GM12872 (cell line): ENCODE data around the gene ATP6V1G3.

ENCODE experiments used
- CTCF ChIP-seq: IDR thresholded peaks from 3 replicates; pipeline ENCODE4 v1.5.1; 2011; ENCODE audit warnings: low read depth, mild to moderate bottlenecking, low read length, moderate library complexity; ENCODE audit not compliant: insufficient read depth

The ATP6V1G3 gene

GRCh38 chr1:198564716-198565115 is 24.2 kb upstream of the ATP6V1G3 start:
- no peak for TF ChIP-seq CTCF

- TF ChIP-seq CTCF = no peak
These were observed 23.7 kb upstream of the ATP6V1G3 start for GRCh38 chr1:198564157-198564556.

- TF ChIP-seq CTCF = no peak
These were observed 23.1 kb upstream of the ATP6V1G3 start for GRCh38 chr1:198563583-198563982.

GRCh38 chr1:198560161-198560560 is 19.7 kb upstream of the ATP6V1G3 start:
- TF ChIP-seq CTCF = no peak

GRCh38 chr1:198559362-198559761 is 18.9 kb upstream of the ATP6V1G3 start:
- TF ChIP-seq CTCF = no peak

GRCh38 chr1:198558402-198558801 is 17.9 kb upstream of the ATP6V1G3 start:
- no peak for TF ChIP-seq CTCF

GRCh38 chr1:198556971-198557370 is 16.5 kb upstream of the ATP6V1G3 start:
- no peak for TF ChIP-seq CTCF
